GM12891 (cell line): ENCODE results near the gene TCN2. TPM values are rescaled to one million over a fixed set of nuclear protein-coding genes. Genes with fewer than 3 reads are reported as not detected.
"Not testable (repeated sequence)": the region's sequence is repeated elsewhere in the genome, so short reads cannot be mapped to it uniquely, and the experiment has no call there.

ENCODE experiments used
- DNase-seq: peaks from one replicate; pipeline ENCODE4 v3.0.0; 2011; ENCODE audit warnings: low spot score; ENCODE audit not compliant: insufficient read length
- FAIRE-seq: peaks from 2 replicates; lab custom pipeline; 2011; peaks lifted over from hg19 to GRCh38; lab: Jason Lieb, UNC
- PAX5 ChIP-seq: IDR thresholded peaks from 2 replicates; pipeline ENCODE4 v1.6.1; 2011; ENCODE audit warnings: low read length, moderate library complexity, mild to moderate bottlenecking; ENCODE audit not compliant: insufficient read depth, severe bottlenecking
- POLR2A ChIP-seq: IDR thresholded peaks from 2 replicates; pipeline ENCODE4 v1.6.1; 2011; ENCODE audit warnings: low read depth, low read length, control low read depth
- POLR2AphosphoS5 ChIP-seq: IDR thresholded peaks from 2 replicates; pipeline ENCODE4 v1.6.1; 2011; ENCODE audit warnings: low read depth, low read length, control low read depth
- POU2F2 ChIP-seq: IDR thresholded peaks from 2 replicates; pipeline ENCODE4 v1.6.1; 2011; ENCODE audit warnings: low read depth, mild to moderate bottlenecking, control low read depth, low read length, moderate library complexity
- SPI1 ChIP-seq: IDR thresholded peaks from 2 replicates; pipeline ENCODE4 v1.6.1; 2011; ENCODE audit warnings: low read depth, low read length, control low read depth
- TAF1 ChIP-seq: IDR thresholded peaks from 2 replicates; pipeline ENCODE4 v1.6.1; 2011; ENCODE audit warnings: low read depth, low read length, control low read depth
- polyA plus RNA-seq: library from polyadenylated mRNA; unstranded; fragments of >200 nt; gene quantifications from one replicate; pipeline ENCODE4 v1.2.1, GENCODE V29; 2012; ENCODE audit warnings: low read depth, missing spikeins, inconsistent platforms; ENCODE audit not compliant: missing spikeins

The TCN2 gene
- 8.4 TPM for polyA plus RNA-seq

DNA sequence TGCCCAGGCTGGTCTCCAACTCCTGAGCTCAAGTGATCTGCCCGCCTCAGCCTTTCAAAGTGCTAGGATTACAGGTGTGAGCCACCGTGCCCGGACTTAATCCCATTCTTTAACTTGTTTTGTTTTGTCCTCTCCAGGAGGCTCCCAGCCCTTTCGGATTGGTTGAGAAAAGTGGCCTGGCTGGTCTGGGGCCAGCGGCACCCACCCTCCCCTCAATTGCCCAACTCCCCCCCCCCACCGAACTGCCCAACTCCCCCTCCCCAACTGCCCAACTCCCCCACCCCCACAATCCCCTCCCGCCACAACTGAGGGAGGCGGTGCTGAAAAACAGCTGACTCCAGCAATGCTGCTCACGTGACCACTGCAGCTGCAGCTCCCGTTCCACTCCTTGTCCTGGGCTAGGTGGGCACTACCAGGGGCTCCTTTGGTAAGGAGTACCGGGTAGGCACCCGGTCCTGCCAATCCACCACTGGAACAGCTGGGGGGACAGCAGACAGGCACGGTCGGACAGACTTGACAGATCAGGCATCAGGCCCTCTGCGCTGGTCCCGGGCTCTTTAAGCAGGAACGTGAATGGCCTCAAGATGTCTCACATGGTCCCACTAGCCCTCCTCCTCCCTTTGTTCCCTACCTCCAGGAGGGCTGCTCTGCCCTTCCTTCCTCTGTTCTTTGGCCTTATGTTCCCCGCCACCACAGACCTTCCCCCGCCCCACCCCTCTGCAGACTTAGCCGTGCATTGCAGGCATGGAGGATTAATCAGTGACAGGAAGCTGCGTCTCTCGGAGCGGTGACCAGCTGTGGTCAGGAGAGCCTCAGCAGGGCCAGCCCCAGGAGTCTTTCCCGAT lies at the start of gene TCN2:
Gene TCN2, plus strand, starts transcription at position 720 of the 845 bp plus-strand sequence. CDS start 158 bp downstream, outside the sequence.
- TF ChIP-seq POU2F2: no peak
- TF ChIP-seq POLR2A: no peak
- TF ChIP-seq PAX5: no peak
- TF ChIP-seq POLR2AphosphoS5: no peak
- TF ChIP-seq SPI1: no peak
- no peak for TF ChIP-seq TAF1
- DNase-seq: no peak
- peak; percentile 89 for FAIRE-seq

DNA sequence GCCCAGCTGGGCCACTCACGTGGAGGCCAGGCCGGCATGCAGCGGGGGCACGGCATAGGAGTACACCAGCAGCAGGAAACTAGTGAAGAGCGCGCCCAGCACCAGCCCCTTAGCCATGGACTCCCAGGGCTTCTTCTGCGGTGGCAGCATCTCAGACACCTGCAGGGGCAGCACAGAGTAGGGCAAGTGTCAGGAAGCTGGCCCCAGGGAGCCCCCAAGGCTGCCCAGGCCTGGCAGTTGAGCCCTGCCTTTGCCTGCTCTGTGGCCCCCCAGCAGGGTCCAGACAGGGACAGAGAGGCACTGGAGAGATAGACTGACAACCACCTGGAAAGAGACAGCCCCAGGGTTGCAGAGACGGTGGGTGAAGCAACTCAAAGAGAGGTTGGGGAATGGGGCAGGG lies 49.7 kb upstream of the TCN2 start:
- FAIRE-seq: no peak

DNA sequence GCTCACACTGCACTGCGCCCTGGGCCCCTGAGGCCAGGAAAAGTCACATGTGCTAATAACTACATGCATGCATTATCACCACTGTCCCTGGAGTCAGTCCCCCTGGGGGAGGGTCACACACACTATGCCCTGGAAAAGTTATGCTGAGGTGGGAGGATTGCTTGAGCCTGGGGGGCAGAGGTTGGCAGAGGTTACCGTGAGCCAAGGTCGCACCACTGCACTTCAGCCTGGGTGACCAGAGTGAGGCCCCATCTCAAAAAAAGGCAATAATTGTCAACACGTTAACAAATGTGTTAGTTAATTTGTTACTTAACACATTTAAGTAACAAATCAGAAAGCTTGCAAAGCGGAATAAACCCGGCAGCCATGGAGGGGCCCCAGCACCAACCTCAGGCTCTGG lies 47.1 kb upstream of the TCN2 start:
- no peak for TF ChIP-seq TAF1
- no peak for TF ChIP-seq POLR2AphosphoS5
- TF ChIP-seq PAX5: no peak
- no peak for TF ChIP-seq POLR2A
- TF ChIP-seq POU2F2: no peak
- no peak for TF ChIP-seq SPI1
- DNase-seq (no peak), FAIRE-seq (no peak)

More for the DNA sequence above, 49.7 kb upstream of the TCN2 start:
- DNase-seq: no peak
- TF ChIP-seq PAX5: no peak
- no peak for TF ChIP-seq POU2F2
- TF ChIP-seq TAF1: no peak
- TF ChIP-seq POLR2AphosphoS5: no peak
- TF ChIP-seq SPI1: no peak
- TF ChIP-seq POLR2A: no peak

DNA sequence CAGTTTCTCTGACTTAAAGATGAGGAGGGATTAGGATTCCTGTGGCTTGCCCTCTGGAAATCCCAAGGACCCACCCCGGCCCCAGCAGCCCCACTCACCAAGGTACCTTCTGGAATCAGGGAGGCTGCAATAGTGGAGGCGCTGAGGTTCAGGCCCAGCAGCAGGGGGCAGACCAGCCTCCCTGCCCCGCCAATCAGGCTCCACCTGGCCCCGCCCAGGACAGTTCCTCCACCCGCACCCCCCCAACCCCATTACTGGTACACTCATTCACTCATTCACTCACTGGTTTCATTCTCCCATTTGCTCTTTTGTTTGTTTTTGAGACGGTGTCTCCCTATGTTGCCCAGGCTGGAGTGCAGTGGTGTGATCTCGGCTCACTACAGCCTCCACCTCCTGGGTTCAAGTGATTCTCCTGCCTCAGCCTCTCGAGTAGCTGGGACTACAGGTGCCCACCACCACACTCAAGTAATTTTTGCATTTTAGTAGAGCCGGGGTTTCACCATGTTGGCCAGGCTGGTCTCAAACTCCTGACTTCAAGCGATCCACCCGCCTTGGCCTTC lies 46.3 kb upstream of the TCN2 start:
- DNase-seq, FAIRE-seq: not testable (repeated sequence)

DNA sequence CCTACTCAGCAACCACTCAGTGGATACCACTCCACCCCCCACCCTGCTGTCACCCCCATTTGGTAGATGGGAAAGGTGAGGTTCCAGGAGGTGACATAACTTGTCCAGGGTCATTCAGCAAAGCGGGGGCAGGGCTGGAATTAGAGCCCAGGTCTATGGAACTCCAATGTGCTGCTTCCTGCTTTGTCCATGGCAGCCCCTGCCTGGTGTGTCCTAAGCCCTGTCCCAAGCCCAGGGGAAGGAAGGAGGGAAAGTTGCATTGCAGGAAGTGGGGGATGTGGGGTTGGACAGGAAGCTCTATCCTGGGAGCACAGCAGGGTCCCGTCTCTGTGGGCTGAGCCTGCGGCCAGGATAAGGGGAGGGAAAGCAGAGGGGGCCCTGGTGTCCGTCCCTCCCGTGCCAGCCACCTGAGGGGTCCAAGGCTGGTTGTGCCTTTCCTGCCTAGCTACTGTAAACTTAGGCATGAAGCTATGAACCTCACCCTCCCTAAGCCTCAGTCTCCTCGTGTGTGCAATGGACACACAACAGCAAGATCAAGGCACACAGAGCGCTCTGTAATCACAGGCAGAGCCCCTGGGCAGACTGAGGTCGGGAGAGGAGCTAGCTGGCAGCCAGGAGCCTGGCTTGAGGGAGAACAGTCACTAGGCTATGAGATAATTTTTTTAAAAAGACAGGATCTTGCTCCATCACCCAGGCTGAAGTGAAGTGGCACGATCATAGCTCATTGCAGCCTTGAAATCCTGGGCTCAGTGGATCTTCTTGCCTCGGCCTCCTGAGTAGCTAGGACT lies 45.4 kb upstream of the TCN2 start:
- no peak for TF ChIP-seq POLR2AphosphoS5
- TF ChIP-seq SPI1: no peak
- no peak for TF ChIP-seq POU2F2
- no peak for TF ChIP-seq PAX5
- TF ChIP-seq TAF1: no peak
- no peak for TF ChIP-seq POLR2A
- DNase-seq: no peak
- FAIRE-seq: no peak

DNA sequence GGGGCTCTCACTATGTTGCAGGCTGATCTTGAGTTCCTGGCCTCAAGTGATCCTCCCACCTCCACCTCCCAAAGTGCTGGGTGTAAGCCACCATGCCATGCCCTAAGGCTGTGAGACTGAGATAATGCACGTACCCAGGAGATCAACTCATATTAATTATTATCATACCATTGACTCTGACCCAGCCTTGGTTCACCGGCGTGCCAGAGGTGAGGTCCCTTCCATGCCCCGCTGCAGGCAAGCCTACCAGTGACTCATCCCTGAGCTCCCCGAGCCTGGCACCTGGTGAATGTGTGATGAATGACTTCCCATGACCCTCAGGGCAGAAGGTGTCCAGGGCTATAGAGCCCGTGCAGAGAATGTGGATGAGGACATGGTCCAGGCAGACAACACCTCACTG lies 44.6 kb upstream of the TCN2 start:
- FAIRE-seq (no peak), DNase-seq (no peak)
- no peak for TF ChIP-seq POLR2A
- TF ChIP-seq POU2F2: no peak
- no peak for TF ChIP-seq PAX5
- no peak for TF ChIP-seq TAF1

DNA sequence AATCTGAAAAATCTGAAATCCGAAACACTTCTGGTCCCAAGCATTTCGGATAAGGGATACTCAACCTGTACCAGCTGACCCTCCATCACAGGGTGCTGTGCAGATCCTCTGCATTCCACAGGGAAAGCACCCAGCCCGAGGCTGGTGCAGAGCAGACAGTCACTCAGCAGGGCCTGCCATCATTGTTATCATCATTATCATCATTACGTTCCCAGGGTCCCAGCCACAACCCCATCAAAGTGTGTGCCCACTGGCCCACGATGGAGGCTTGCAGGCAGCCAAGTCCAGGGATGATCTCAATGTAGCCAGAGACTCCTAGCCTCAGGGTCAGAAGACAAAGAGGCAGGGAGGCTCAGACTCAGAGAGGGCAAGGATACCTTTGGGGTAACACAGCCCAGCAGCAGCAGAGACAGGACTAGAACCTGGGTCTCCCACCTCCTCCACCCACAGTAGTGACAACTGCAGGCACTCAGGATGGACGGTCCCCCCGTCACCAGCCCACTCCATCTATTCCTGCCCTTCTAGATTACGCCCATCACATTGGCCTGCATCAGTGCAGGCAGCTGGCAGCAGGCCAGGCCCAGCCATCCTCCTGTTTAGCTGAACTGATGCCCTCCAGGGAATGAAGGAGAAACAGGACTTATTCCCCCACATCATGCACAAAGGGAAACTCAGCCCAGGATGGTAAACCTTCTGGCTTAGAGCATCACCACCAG lies 42.8 kb upstream of the TCN2 start:
- TF ChIP-seq SPI1 (no peak), POLR2A (no peak), POLR2AphosphoS5 (no peak), PAX5 (no peak), TAF1 (no peak), POU2F2 (no peak)
- no peak for FAIRE-seq
- no peak for DNase-seq

DNA sequence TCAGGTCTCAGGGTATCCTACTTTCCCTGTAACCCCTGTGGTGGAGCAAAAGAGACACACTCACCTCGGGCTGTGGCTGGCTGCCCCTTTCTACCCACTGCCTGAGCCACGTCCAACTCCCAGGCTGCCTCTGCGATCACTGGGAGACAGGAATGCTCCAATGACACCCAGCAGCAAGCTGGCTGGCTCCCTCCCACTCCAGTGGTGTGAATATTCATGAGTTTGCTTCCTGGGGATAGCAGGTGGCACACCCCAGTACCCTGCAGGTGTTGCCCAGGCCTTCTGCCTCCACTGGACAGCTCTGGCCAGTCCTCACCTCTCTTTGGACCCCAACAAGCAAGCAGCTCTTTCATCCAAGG lies 42.2 kb upstream of the TCN2 start:
- no peak for FAIRE-seq

DNA sequence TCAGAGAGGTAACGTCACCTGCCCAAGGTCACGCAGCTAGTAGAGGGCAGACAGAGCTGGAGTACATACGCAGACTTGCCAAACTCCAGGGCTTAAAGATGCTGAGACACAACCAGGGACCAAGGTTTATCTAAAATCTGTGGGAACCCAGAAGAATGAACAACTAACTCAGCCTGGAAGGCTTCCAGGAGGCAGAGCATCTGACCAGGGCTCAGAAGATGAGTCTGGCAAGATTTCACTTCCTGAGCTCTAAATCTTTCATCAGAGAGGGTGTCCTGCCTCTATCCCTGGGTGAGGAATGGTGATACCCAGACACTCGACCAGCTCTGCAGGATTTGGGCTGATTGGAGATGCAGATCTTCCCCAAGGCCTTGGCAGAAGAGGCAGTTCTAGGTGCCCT lies 41.6 kb upstream of the TCN2 start:
- no peak for TF ChIP-seq POLR2A
- TF ChIP-seq PAX5: no peak
- TF ChIP-seq SPI1: no peak
- no peak for TF ChIP-seq POLR2AphosphoS5
- no peak for TF ChIP-seq POU2F2
- no peak for TF ChIP-seq TAF1
- FAIRE-seq: no peak
- DNase-seq: no peak

More for the DNA sequence above, 42.2 kb upstream of the TCN2 start:
- TF ChIP-seq POLR2A (no peak), POLR2AphosphoS5 (no peak), SPI1 (no peak)
- no peak for DNase-seq
